GM18873 (cell line): ENCODE data around the gene HIPK1.
A peak's percentile ranks its signal among the peaks of the same experiment; 100 is the strongest.

Experiments
- ATAC-seq: cut with Tn5 transposase; IDR thresholded peaks from one replicate; pipeline ENCODE4 v1.9.1; 2021; ENCODE audit warnings: mild to moderate bottlenecking, moderate library complexity, moderate number of reproducible peaks; ENCODE audit not compliant: unreplicated experiment, low FRiP score

HIPK1 gene

GRCh38 chr1:113928941-113929749, at the start of gene HIPK1:
TSS of gene HIPK1 (plus strand) at chr1:113929324.
- peak; percentile 72 for ATAC-seq

- no peak for ATAC-seq
Measured at GRCh38 chr1:113879739-113880038, 49.4 kb upstream of the HIPK1 start.

GRCh38 chr1:113881661-113882060, 47.5 kb upstream of the HIPK1 start:
- ATAC-seq = no peak

DNA sequence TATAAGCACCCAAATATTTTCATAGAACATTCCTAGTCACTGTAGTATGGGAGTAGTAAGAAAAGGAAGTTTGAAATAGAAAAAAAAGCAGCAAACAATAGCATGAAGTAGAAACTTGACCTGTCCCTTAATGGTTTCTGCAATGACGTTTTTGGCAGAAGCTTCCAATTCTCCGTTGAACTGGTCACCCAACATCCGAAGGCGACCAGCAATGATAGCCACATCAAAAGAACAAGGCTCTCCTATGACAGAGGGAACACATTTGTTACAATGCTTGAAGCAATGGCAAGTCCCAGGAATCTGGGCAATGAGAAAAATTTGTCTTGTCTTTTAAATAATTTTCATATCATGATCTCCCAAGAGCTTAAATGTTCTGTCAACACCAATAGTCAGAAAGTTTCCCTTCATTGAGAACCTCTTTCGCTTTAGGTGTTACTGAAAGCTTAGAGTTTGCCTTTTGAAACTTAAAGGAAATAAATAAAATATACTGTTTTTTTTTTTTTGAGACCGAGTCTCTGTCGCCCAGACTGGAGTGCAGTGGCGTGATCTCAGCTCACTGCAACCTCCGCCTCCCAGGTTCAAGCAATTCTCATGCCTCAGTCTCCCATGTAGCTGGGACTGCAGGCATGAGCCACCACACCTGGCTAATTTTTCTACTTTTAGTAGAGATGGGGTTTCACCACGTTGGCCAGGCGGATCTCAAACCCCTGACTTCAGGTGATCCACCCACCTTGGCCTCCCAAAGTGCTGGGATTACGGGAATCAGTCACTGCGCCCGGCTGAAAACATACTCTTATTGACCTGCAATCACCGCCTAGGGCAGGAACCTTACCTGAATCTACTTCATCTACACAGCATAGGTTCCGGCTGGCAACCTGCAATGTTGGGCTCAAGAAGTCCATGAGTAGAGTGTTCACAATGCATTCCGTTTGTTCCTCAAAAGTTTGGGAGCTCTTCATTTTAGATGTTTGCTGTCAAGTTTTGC, 42.4 kb upstream of the HIPK1 start:
- ATAC-seq = no peak

DNA sequence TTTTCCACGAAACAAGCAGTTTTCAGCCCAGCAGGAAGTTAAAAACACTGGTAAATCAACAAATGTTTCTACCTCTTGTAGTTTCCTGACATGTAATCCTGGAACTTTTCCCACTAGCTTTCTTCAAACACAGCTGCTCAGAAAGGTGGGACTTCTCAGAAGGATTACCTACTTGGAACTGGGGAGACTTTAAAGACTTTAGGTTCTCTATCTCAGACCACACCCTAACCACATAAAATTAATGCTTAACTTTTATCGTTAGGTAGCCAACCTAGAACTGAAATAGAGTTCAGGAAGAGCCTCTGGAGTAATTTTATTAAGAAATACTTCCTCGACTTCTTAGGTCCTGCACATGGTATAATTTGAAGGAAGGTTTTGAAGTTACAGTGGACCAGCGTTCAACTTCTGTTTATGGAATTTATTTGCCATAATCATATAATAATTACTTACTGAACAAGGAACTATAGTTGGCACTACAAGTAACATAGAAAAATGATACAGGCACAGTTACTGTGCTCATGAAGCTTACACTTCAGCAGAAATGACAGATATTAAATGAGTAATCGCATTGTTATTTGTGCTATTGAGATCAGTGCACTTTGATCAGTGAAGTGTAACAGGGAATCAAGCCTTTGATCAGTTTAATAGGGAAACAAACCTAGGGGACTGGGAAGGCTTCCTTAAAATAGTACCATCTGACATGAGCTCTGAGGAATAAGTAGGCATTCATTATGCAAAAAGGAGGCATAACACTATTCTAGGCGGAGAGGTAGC, 41.5 kb upstream of the HIPK1 start, which contains the start of gene BCL2L15:
TSS of gene BCL2L15 (minus strand) at position 180 of the 774 bp plus-strand sequence. CDS start 206 bp downstream, outside the sequence.
- no peak for ATAC-seq

- no peak for ATAC-seq
Measured at GRCh38 chr1:113890816-113891215, 38.3 kb upstream of the HIPK1 start.

DNA sequence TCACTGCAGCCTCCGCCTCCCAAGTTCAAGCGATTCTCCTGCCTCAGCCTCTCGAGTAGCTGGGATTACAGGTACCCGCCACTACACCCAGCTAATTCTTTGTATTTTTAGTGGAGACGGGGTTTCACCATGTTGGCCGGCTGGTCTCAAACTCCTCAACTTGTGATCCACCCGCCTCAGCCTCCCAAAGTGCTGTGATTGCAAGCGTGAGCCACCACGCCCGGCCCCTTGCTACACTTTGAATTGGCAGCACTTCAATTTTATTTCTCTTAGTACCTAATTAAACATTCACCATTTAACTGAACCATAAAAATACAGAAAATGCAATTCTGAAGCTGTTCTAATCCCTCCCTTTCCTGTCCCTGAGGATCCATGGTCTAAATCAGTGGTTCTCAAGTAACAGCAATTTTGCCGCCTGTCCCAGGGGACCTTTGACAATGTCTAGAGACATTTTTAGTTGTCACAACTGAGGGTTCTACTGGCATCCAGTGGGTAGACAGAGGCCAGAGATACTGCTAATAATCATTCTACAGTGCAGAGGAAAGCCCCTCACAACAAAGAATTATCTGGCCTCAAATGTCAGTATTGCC, 37.4 kb upstream of the HIPK1 start:
- ATAC-seq = no peak

- ATAC-seq = no peak
Measured at GRCh38 chr1:113893267-113893666, 35.9 kb upstream of the HIPK1 start.

- ATAC-seq = no peak
Measured at GRCh38 chr1:113895098-113895497, 34.0 kb upstream of the HIPK1 start.

- ATAC-seq = no peak
Measured at GRCh38 chr1:113895961-113896360, 33.2 kb upstream of the HIPK1 start.

- no peak for ATAC-seq
Measured at GRCh38 chr1:113898241-113898814, 30.8 kb upstream of the HIPK1 start.

DNA sequence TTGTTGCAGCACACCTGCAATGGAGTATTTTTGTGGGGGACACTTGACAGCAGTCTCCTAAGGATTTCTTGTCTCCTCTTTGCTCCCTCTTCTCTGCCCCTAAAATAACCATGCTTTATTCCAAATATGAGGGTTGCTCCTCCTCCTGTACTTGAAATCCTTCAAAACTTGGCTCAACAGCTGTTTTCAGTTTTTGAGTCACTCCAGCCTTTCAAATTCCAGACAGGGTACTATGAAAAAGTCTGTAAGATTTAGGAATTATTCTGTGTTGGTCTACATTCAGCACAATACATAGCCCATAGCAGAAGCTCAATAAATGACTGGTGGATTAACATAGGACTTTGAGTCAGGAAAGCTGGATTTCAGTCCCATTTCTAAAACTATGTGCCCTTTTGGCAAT, 30.0 kb upstream of the HIPK1 start:
- no peak for ATAC-seq

DNA sequence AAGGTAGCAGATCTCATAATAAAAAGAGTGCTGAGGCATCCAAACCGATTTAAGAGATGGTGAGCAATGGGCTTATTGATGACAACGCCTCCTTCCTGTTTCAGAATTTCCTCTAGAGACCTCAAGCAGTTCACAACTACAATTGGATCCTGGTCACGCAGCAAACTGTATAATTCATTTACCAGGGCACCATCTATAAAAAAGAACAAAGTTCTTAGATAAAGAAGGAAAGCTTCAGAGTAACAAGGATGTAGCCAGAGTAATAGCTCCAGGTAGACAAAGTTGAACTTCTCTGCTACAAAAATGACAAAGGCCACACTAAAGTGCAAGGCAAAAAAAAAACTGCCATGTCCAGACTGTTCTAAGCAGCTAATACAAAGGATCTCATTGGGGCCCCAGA, 27.9 kb upstream of the HIPK1 start:
- no peak for ATAC-seq

DNA sequence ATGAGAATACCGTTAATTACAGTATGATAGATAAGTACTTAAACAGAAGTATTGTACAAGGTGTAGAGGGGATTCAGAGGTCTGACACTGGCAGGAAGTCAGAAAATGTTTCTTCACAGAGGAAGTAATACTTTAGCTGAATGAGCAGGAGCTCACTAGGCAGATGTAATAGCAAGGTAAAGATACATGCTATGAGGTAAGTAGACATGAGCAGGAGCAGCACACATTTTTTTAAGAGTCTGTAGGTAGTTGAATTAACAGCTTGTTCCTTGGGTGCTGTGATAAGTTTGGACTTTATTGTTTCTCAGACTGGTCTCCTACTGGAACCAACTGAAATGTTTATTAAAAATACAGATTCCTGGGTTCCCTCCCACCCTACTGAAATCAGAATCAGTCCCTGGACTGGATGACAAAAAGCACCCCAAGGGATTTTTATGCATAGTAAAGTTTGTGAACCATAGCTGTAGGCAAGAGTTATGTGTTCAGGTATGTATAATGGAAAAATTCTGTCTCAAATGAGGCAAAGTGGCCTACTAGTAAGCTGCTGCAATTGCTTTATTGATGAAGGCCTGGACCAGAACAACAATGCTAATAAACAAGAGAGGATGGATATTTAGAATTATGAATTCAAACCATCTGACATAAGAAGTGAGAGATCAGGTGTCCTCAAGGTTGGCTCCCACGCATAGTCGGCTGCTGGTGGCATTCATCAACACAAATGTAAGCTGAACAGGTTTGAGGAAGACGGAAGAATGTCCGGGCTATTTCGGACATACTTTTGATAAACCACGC, 25.4 kb upstream of the HIPK1 start:
- ATAC-seq = no peak

DNA sequence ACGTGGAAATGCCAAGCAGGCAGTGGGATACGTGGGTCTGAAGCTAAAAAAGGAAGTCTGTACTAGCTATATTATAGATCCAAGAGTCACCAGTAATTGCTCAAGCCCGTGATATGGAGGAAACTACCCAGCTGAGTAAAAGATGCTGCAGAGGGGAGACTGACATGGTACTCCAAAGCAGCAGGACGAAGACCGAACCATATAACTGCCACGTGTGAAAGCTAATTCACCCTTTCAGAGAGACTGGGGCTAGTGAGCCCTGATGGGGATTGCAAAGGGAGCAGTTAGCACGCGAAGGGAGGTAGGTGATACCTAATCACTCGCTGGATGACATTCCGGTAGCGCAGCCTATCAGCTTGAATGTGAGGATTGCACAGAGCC, 24.8 kb upstream of the HIPK1 start:
- ATAC-seq = peak; percentile 34

GRCh38 chr1:113904674-113905434, 24.3 kb upstream of the HIPK1 start, which contains the start of the genes AP4B1 and DCLRE1B:
TSS of gene AP4B1 (minus strand) at chr1:113904799. CDS start at chr1:113904717, 82 bp downstream.
TSS of gene DCLRE1B (plus strand) at chr1:113905326. CDS start at chr1:113905587, 261 bp downstream.
- ATAC-seq = peak; percentile 86

DNA sequence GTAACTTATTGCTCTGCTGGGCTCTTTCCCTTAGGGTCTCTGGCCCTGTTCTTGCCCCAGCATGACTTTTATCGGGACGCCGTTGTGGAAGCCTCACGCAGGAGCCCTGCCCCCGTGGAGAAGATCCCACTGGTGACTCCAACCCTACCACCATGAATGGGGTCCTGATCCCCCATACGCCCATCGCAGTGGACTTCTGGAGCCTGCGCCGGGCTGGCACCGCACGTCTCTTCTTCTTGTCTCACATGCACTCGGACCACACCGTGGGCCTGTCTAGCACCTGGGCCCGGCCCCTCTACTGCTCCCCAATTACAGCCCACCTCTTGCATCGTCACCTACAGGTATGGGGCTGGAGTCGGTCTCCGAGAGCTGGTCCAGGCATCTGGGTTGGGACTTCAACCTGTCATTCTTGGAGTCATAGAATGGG, 23.7 kb upstream of the HIPK1 start:
- peak; percentile 3 for ATAC-seq
